ENCODE results near the gene MUTYH. TPM values are rescaled to one million over a fixed set of nuclear protein-coding genes. Genes with fewer than 3 reads are reported as not detected.
A peak's percentile ranks its signal among the peaks of the same experiment; 100 is the strongest.

Gene MUTYH
- total and polyA plus RNA-seq, 2 of the 8 experiments (the other 6 are each of a cell fraction or from before 2014, with no cell fraction given) = 51.9 to 65.7 TPM

GRCh38 chr1:45321444-45321843 is 18.8 kb downstream of the MUTYH start:
- no peak overlapping the region for H4K8ac ChIP-seq (ENCODE audit: extremely low read depth, insufficient read depth, low read length)
- WGBS, 2 experiments (ENCODE audit: extremely low coverage in 1 of 2, insufficient coverage in 1 of 2, insufficient read length in 1 of 2, insufficient replicate concordance in 2 of 2, low coverage in 1 of 2, low lambda C conversion rate in 2 of 2, missing lambda C conversion rate in 1 of 2) = 11% methylated on average over 5 of the region's 5 CpGs; no CpG with 5 or more reads in 1 of the 2 experiments
- H2BK15ac ChIP-seq (ENCODE audit: low read length) = no peak overlapping the region
- H3K4ac ChIP-seq (replicated peaks; ENCODE audit: insufficient read length, low read depth, low read length) = no peak overlapping the region
- H3K9ac ChIP-seq (replicated peaks in 1 of 4; ENCODE audit: extremely low read depth in 1 of 4, low read depth in 3 of 4, low read length in 3 of 4) = peak overlapping the region in 3 of 4 experiments; percentile 50 to 63 (median 56); a peak in 6 of 7 replicates
- peak overlapping the region; percentile 75 for H3K27ac ChIP-seq (ENCODE audit: low read depth, low read length)
- H3K23ac ChIP-seq (ENCODE audit: insufficient read length) = no peak overlapping the region
- no peak for DNase-seq (ENCODE audit: low read depth in 1 of 2, low spot score in 2 of 2)
- no peak overlapping the region for H2AK5ac ChIP-seq (ENCODE audit: low read depth, low read length)
- H3K18ac ChIP-seq (ENCODE audit: extremely low read depth, low read length) = peak overlapping the region; percentile 48
- H2AFZ ChIP-seq (ENCODE audit: low read length) = no peak overlapping the region
- no peaks in the 10 kb centered on the region for H3K27me3 ChIP-seq (replicated peaks in 1 of 4; ENCODE audit: control insufficient read depth in 3 of 4, extremely low read depth in 1 of 4, insufficient read depth in 3 of 4, low read length in 3 of 4)
- no peaks in the 10 kb centered on the region for H3K9me3 ChIP-seq (ENCODE audit: insufficient read depth in 2 of 2, low read depth in 1 of 2, low read length in 1 of 2)
- H3K36me3 ChIP-seq (ENCODE audit: control insufficient read depth in 2 of 4, insufficient read depth in 4 of 4, low read length in 3 of 4) = no peaks in the 10 kb centered on the region
- TF ChIP-seq TAF1 (IDR thresholded peaks at IDR 0.05; ENCODE audit: low read depth, low read length) (0 out of 2 replicates have a peak, but pooled peaks have one; percentile 39), ASH2L (IDR thresholded peaks at IDR 0.05; ENCODE audit: low read length) (peak; percentile 50), POLR2A (IDR thresholded peaks at IDR 0.05; ENCODE audit: control extremely low read depth in 1 of 2, low read depth in 2 of 2, low read length in 2 of 2) (peak in 1 of 2 experiments; percentile 40; a peak in 1 of 3 replicates), RAD21 (IDR thresholded peaks at IDR 0.05 in 1 of 2, conservative IDR thresholded peaks at IDR 0.05 in 1 of 2; ENCODE audit: low read depth in 2 of 2, low read length in 2 of 2) (no peak)
- H3K79me1 ChIP-seq (ENCODE audit: low read depth, low read length) = no peaks in the 10 kb centered on the region
- peaks cover 5 to 19% (median 11%) of the 10 kb centered on the region in 4 experiments for H3K4me1 ChIP-seq (replicated peaks in 1 of 4; ENCODE audit: control insufficient read depth in 3 of 4, insufficient read depth in 4 of 4, low read length in 3 of 4)
- H2BK20ac ChIP-seq (ENCODE audit: low read length) = peak overlapping the region; percentile 61; the same call in 1 of the 2 replicates
- H2BK5ac ChIP-seq (ENCODE audit: low read depth, low read length) = peak overlapping the region; percentile 66
- no peak overlapping the region for H2BK12ac ChIP-seq (ENCODE audit: low read depth, low read length)
- no peak overlapping the region for H3K56ac ChIP-seq (replicated peaks; ENCODE audit: insufficient read length, low read depth, low read length)
- no peaks in the 10 kb centered on the region; the same call in 1 of the 2 replicates for H3K23me2 ChIP-seq (ENCODE audit: low read depth, low read length)
- H3K14ac ChIP-seq (ENCODE audit: insufficient read length) = no peak overlapping the region
- FAIRE-seq = no peak
- H3K4me3 ChIP-seq (ENCODE audit: extremely low read depth in 1 of 4, insufficient read depth in 2 of 4, low read depth in 3 of 4, low read length in 4 of 4) = peak overlapping the region in 2 of 4 experiments; percentile 23 to 42; a peak in 2 of 8 replicates
- peak overlapping the region; percentile 78 for H4K5ac ChIP-seq (ENCODE audit: insufficient read length, low read depth, low read length)
- no peaks in the 10 kb centered on the region for H3K79me2 ChIP-seq (ENCODE audit: control insufficient read depth in 1 of 2, insufficient read depth in 2 of 2, low read length in 2 of 2)
- H2BK120ac ChIP-seq (replicated peaks; ENCODE audit: low read depth, low read length) = peak overlapping the region; percentile 86
- H4K91ac ChIP-seq (replicated peaks; ENCODE audit: insufficient read length, low read length) = no peak overlapping the region
- ChIA-PET CTCF (ENCODE audit: partially characterized antibody) (interaction anchor here (0.6 to 2.2 kb wide), 2 partner anchors 16 to 183 kb away, joined by 4 to 8 read pairs; no protein-coding TSS in a partner anchor), POLR2A (ENCODE audit: partially characterized antibody) (interaction anchor here (0.6 to 16.3 kb wide), 11 partner anchors 8 to 1277 kb away, joined by 3 to 472 read pairs (median 6); partner anchors contain the start of genes HECTD3, MUTYH, PRDX1 and TOE1)
- no peaks in the 10 kb centered on the region for H4K20me1 ChIP-seq (replicated peaks in 1 of 2; ENCODE audit: control insufficient read depth in 1 of 2, insufficient read depth in 2 of 2, low read length in 2 of 2)
- H3K4me2 ChIP-seq (ENCODE audit: insufficient read depth in 1 of 2, low read depth in 2 of 2, low read length in 2 of 2) = peak overlapping the region; percentile 42 to 70
